Measurements from ENCODE around the gene MYO5B. TPM values are rescaled to one million over a fixed set of nuclear protein-coding genes. Genes with fewer than 3 reads are reported as not detected.

The MYO5B gene
- total RNA-seq, 4 donors from 2014 or later: 0.29 to 14.7 (median 1.2) TPM

DNA sequence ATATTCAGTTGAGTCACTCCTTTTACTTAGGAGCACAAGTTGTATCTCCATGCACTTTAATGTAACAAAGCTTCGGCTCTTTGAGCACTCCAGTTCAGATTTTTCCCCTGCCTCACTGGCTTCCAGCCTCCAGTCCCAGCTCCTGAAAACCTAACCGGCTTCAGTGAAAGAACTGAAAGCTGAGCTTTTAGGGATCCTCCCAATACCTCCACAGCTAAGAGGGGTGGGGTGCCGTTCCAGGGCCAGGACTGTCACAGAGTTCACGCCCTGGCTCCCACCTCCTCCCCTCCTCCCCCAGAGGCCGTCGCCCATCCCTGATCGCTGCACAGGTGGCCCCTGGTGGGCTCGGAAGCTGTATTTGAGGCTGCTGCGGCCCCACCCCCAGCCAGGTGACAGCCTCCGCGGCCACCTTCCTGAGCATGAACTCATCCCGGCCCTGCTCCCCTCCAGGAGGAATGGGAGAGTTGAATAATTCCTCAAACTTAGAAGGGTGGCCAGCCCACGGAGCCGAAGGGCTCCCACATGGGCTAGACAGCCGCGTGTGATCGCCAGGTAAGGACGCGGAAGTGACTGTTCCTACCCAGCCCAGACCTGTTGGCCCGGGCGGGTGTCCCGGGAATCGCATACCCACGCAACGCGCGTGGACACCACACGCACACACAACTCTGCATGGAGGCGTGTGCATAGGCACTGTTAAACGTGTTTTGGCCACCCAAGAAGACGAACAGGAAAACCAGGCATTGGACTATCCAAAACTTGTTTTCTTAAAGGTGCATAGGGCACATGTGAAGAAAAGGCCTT lies 1.8 kb downstream of the MYO5B start:
- Histone ChIP-seq H3K9me3 (no peaks in the 10 kb centered on the region), H3K27me3 (peaks cover 0 to 12% of the 10 kb centered on the region in 2 donors), H3K4me1 (peaks cover 0 to 10% of the 10 kb centered on the region in 2 donors), H3K36me3 (no peaks in the 10 kb centered on the region), H3K27ac (no peak overlapping the region), H3K4me3 (no peak overlapping the region)
- intact Hi-C loops (cut with DNase I; ENCODE audit: low total_unique reads): no loop called here
- no peak for DNase-seq
- no peak for TF ChIP-seq POLR2A (IDR thresholded peaks at IDR 0.05)
- TF ChIP-seq, protein P1, sequence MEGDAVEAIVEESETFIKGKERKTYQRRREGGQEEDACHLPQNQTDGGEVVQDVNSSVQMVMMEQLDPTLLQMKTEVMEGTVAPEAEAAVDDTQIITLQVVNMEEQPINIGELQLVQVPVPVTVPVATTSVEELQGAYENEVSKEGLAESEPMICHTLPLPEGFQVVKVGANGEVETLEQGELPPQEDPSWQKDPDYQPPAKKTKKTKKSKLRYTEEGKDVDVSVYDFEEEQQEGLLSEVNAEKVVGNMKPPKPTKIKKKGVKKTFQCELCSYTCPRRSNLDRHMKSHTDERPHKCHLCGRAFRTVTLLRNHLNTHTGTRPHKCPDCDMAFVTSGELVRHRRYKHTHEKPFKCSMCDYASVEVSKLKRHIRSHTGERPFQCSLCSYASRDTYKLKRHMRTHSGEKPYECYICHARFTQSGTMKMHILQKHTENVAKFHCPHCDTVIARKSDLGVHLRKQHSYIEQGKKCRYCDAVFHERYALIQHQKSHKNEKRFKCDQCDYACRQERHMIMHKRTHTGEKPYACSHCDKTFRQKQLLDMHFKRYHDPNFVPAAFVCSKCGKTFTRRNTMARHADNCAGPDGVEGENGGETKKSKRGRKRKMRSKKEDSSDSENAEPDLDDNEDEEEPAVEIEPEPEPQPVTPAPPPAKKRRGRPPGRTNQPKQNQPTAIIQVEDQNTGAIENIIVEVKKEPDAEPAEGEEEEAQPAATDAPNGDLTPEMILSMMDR (IDR thresholded peaks at IDR 0.05): no peak

DNA sequence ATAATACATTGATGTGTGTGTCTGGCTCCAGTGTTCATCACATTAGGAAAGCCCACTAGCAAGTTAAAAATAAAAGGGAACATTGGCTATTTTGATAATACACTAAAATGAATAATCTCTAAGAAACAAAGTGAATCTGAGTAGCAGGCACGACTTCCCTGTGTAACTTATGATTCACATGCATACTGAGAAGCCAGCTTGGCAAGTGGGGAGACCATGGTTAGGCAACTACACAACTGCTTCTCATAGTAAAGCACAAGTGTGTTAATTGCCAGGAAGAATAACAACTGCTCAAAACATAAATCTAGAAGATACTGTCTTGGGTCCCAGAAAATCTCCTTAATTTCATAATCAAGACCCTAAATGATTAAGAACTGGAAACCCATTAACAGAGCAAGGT lies 4.0 kb downstream of the MYO5B start:
- no peak for DNase-seq
- no peaks in the 10 kb centered on the region for H3K36me3 ChIP-seq
- H3K4me3 ChIP-seq: no peak overlapping the region
- no peaks in the 10 kb centered on the region for H3K9me3 ChIP-seq
- TF ChIP-seq, protein P1 (IDR thresholded peaks at IDR 0.05): no peak
- TF ChIP-seq POLR2A (IDR thresholded peaks at IDR 0.05): no peak
- H3K27me3 ChIP-seq: peaks cover 0 to 4% of the 10 kb centered on the region in 2 donors
- no peak overlapping the region for H3K27ac ChIP-seq
- intact Hi-C loops (cut with DNase I; ENCODE audit: low total_unique reads): no loop called here
- H3K4me1 ChIP-seq: peaks cover 0 to 10% of the 10 kb centered on the region in 2 donors

DNA sequence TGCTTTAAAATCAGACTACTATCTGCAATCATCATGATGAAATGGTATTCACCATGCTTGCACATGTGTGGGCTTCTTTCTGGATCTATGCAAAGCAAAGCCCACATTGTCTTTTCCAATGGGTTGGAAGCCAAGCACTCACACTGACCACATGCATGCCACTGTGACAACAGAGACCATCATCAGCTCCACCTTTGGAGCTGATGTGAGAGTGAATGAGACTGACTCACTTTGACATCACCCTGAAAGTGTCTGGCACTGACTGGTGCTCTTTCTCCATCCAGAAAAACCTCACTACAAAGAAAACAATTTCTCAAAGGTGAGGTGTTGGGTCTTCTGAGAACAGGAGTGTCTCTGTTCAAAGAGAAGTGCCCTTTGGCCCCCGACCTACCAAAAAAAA lies 4.7 kb downstream of the MYO5B start:
- Histone ChIP-seq H3K27me3 (no peaks in the 10 kb centered on the region), H3K9me3 (no peaks in the 10 kb centered on the region), H3K36me3 (no peaks in the 10 kb centered on the region), H3K4me3 (no peak overlapping the region), H3K27ac (no peak overlapping the region), H3K4me1 (peaks cover 0 to 10% of the 10 kb centered on the region in 2 donors)
- intact Hi-C loops (cut with DNase I; ENCODE audit: low total_unique reads): no loop called here
- TF ChIP-seq POLR2A (IDR thresholded peaks at IDR 0.05): no peak
- TF ChIP-seq, protein P1 (IDR thresholded peaks at IDR 0.05): no peak
- DNase-seq: no peak

DNA sequence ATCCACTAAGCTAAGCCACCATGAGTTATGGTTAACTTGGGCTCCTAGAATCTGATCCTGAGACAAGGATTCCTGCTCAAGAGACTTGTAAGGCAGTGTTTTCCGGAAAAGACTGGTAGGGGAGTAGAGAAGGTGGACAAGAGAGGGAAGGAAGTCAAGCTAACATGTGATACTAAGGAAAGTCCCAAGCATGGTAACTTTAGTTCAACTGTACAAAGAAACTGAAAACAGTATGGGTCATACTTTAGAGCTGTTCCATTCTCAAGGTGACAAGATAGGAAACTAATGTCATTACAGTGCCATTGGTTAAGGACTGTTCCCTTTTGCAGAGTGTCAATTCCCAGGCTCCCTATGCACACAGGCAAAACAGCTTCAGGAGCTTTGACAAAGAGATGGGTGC lies 5.8 kb downstream of the MYO5B start:
- no peak for DNase-seq
- Histone ChIP-seq H3K4me3 (no peak overlapping the region), H3K27me3 (no peaks in the 10 kb centered on the region), H3K36me3 (no peaks in the 10 kb centered on the region), H3K9me3 (no peaks in the 10 kb centered on the region), H3K27ac (no peak overlapping the region), H3K4me1 (peaks cover 0 to 2% of the 10 kb centered on the region in 2 donors)
- TF ChIP-seq, protein P1 (IDR thresholded peaks at IDR 0.05): no peak
- no peak for TF ChIP-seq POLR2A (IDR thresholded peaks at IDR 0.05)
- intact Hi-C loops (cut with DNase I; ENCODE audit: low total_unique reads): no loop called here

DNA sequence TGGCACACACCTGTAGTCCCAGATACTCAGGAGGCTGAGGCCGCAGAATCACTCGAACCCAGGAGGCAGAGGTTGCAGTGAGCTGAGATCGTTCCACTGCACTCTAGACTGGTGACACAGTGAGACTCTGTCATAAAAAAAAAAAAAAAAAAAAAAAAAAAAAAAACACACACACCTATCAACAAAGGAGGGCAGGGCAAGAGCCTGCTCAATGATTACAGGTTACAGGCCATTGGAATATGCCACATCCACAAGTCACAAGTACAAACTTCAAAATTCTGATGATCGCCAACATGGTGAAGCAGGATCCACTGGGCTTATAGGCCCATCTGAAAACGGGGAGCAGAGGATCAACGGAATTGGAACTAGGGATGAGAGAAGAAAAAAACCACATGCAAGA lies 6.3 kb downstream of the MYO5B start:
- no peak overlapping the region for H3K4me3 ChIP-seq
- TF ChIP-seq, protein P1 (IDR thresholded peaks at IDR 0.05): no peak
- no peak for TF ChIP-seq POLR2A (IDR thresholded peaks at IDR 0.05)
- intact Hi-C loops (cut with DNase I; ENCODE audit: low total_unique reads): no loop called here
- H3K27ac ChIP-seq: no peak overlapping the region
- DNase-seq: no peak
- H3K4me1 ChIP-seq: no peaks in the 10 kb centered on the region
- no peaks in the 10 kb centered on the region for H3K36me3 ChIP-seq
- H3K9me3 ChIP-seq: no peaks in the 10 kb centered on the region
- H3K27me3 ChIP-seq: no peaks in the 10 kb centered on the region
